ENCODE results near the gene RMRP. TPM values are rescaled to one million over a fixed set of nuclear protein-coding genes. Genes with fewer than 3 reads are reported as not detected.

RMRP gene
- over 10,000 TPM; 12,907 to 15,791 (median 13,372) TPM for total RNA-seq

DNA sequence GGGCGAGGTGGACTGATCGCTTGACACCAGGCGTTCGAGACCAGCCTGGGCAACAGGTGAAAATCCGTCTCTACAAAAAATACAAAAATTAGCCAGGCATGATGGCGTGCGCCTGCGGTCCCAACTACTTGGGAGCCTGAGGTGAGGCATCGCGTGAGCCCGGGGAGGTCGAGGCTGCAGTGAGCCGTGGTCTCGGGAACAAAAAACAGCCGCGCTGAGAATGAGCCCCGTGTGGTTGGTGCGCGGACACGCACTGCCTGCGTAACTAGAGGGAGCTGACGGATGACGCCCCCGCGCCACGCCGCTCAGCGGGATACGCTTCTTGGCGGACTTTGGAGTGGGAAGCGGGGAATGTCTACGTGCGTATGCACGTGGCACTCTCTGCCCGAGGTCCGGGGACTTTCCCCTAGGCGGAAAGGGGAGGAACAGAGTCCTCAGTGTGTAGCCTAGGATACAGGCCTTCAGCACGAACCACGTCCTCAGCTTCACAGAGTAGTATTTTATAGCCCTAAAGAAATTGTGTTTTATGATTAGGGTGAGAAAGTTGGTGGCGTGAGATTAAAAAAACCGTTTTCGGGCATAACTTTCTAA, at the start of gene RMRP:
Gene RMRP, minus strand, starts transcription at position 474 of the 591 bp plus-strand sequence.
- DNase-seq (peak; percentile 92), ATAC-seq (peak; percentile 92 to 94)
- Mint-ChIP-seq H3K27me3 (ENCODE audit: low read depth) (peaks cover 3% of the 10 kb centered on the region), H3K36me3 (ENCODE audit: insufficient read depth) (peaks cover 10% of the 10 kb centered on the region), H3K9me3 (peaks cover 3% of the 10 kb centered on the region), H3K4me1 (ENCODE audit: low read depth) (peaks cover 61% of the 10 kb centered on the region), H3K4me3 (peak within 1 kb of the TSS; percentile 87)

DNA sequence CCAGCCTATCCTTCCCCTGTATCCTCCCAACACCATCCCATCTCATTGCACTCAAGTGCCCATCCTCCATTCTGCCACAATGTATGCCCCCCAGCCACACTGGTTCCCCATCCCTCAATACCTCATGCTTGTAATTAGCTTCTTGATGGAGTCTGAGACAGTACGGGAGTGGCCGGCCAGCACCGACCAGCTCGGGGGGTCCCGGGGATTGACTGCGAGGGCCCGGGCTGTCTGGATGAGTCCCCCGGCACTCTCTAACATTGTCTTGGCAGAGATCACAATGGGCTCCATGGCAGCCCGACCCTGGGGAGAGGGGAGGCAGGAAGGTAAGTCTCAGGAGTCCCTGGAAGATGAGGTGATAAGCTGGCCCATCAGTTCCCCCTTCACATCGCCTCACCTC, 49.1 kb upstream of the RMRP start:
- H3K9me3 Mint-ChIP-seq = no peaks in the 10 kb centered on the region
- H3K27me3 Mint-ChIP-seq (ENCODE audit: low read depth) = no peaks in the 10 kb centered on the region
- ATAC-seq (no peak), DNase-seq (no peak)
- H3K4me1 Mint-ChIP-seq (ENCODE audit: low read depth) = peaks cover 1% of the 10 kb centered on the region
- no peak overlapping the region for H3K4me3 Mint-ChIP-seq
- H3K36me3 Mint-ChIP-seq (ENCODE audit: insufficient read depth) = peaks cover 69% of the 10 kb centered on the region

- H3K9me3 Mint-ChIP-seq = no peaks in the 10 kb centered on the region
Measured at GRCh38 chr9:35705836-35706430, 48.1 kb upstream of the RMRP start.

DNA sequence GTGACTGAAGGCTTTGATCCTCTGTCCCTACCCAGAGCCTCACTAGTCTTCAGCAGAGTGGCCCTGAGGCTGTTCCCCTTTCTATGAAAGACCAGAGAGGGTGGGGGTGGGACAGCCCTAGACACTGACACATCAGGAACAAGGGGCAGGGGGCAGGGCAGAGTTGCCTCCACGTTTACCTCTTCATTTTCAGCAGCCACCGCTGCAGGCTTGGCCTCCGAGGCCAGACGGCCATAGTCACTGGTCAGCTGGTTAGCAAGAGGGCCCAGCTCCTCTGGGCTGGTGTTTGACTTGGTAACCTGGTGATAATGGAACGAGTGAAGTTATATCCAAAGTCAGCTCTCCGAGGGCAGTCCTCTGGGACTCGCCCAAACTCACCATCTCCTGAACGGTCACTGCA, 47.6 kb upstream of the RMRP start:
- no peaks in the 10 kb centered on the region for H3K27me3 Mint-ChIP-seq (ENCODE audit: low read depth)
- ATAC-seq (no peak), DNase-seq (no peak)
- peaks cover 53% of the 10 kb centered on the region for H3K36me3 Mint-ChIP-seq (ENCODE audit: insufficient read depth)
- no peaks in the 10 kb centered on the region for H3K4me1 Mint-ChIP-seq (ENCODE audit: low read depth)
- no peak overlapping the region for H3K4me3 Mint-ChIP-seq
- no peaks in the 10 kb centered on the region for H3K9me3 Mint-ChIP-seq

More at GRCh38 chr9:35705836-35706430, 48.1 kb upstream of the RMRP start:
- Mint-ChIP-seq H3K27me3 (ENCODE audit: low read depth) (no peaks in the 10 kb centered on the region), H3K4me3 (no peak overlapping the region), H3K36me3 (ENCODE audit: insufficient read depth) (peaks cover 59% of the 10 kb centered on the region), H3K4me1 (ENCODE audit: low read depth) (no peaks in the 10 kb centered on the region)
- DNase-seq (no peak), ATAC-seq (no peak)

DNA sequence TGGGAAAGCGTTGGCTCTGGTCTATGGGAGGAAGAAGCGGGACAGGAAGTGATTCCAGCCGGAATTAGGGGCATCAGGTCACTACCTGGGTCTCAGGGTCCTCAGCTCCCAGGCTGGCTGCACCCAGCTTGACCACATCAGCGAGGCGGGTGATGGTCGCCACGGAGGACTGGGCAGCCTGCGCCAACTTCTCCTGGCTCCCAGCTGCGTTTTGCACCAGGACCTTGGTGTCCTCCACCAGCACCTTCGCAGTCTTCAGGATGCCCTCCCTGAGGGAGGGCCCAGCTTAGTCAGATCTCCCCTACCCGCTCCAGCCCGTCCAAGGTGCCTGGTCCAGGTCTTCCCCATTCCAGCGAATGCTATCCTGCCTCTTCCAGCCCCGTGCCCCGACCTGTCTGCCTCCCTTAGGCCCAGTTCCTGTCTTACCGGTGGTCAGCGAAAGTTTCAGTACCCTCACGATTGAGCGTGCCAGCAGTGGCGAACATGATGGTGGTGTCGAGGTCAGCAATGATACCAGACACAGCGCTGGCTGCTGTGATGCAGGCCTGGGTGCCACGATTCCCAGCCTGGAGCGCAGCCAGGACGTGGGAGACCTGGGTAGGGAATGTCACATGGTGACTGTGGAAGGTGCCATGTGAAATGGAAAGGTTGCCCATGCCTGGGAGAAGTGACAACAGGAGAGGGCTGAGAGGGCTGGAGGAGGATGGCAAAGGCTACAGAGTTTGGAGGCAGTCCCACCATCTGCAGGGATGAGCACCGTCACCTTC, 46.3 kb upstream of the RMRP start:
- no peaks in the 10 kb centered on the region for H3K27me3 Mint-ChIP-seq (ENCODE audit: low read depth)
- no peaks in the 10 kb centered on the region for H3K9me3 Mint-ChIP-seq
- DNase-seq = no peak
- H3K36me3 Mint-ChIP-seq (ENCODE audit: insufficient read depth) = peaks cover 48% of the 10 kb centered on the region
- H3K4me1 Mint-ChIP-seq (ENCODE audit: low read depth) = no peaks in the 10 kb centered on the region
- ATAC-seq = no peak
- H3K4me3 Mint-ChIP-seq = no peak overlapping the region

- no peak for ATAC-seq
- Mint-ChIP-seq H3K36me3 (ENCODE audit: insufficient read depth) (peaks cover 43% of the 10 kb centered on the region), H3K27me3 (ENCODE audit: low read depth) (no peaks in the 10 kb centered on the region), H3K9me3 (no peaks in the 10 kb centered on the region), H3K4me3 (no peak overlapping the region), H3K4me1 (ENCODE audit: low read depth) (no peaks in the 10 kb centered on the region)
- no peak for DNase-seq
Measured at GRCh38 chr9:35702696-35703095, 44.9 kb upstream of the RMRP start.

- no peak overlapping the region for H3K4me3 Mint-ChIP-seq
- H3K27me3 Mint-ChIP-seq (ENCODE audit: low read depth) = no peaks in the 10 kb centered on the region
- peaks cover 5% of the 10 kb centered on the region for H3K4me1 Mint-ChIP-seq (ENCODE audit: low read depth)
- peaks cover 41% of the 10 kb centered on the region for H3K36me3 Mint-ChIP-seq (ENCODE audit: insufficient read depth)
- ATAC-seq (no peak), DNase-seq (no peak)
- no peaks in the 10 kb centered on the region for H3K9me3 Mint-ChIP-seq
Measured at GRCh38 chr9:35700942-35701341, 43.1 kb upstream of the RMRP start.

GRCh38 chr9:35700031-35700430, 42.2 kb upstream of the RMRP start:
- no peak for ATAC-seq
- H3K9me3 Mint-ChIP-seq = no peaks in the 10 kb centered on the region

DNA sequence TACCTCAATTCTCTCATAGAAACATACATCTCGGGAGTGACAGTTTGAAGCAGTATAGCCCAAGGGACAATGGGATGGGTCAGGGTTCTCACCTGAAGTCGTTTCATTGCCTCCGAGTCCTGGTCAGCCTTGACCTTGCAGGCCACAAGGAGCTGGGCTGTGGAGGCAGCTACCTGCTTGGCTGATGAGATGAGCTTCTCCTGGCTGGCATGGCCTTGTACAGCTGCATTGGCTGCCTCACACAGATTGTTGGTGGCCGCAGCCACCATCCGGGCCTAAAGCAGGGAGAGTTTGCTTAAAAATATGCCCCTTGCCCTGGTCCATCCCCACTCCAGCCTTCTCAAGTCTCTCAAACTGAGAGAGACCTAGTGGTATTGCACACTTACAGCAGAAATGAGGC, 40.4 kb upstream of the RMRP start:
- H3K27me3 Mint-ChIP-seq (ENCODE audit: low read depth) = no peaks in the 10 kb centered on the region
- H3K36me3 Mint-ChIP-seq (ENCODE audit: insufficient read depth) = peaks cover 22% of the 10 kb centered on the region
- no peak for ATAC-seq
- no peaks in the 10 kb centered on the region for H3K9me3 Mint-ChIP-seq
- no peak overlapping the region for H3K4me3 Mint-ChIP-seq
- no peak for DNase-seq
- H3K4me1 Mint-ChIP-seq (ENCODE audit: low read depth) = peaks cover 5% of the 10 kb centered on the region

More at GRCh38 chr9:35700031-35700430, 42.2 kb upstream of the RMRP start:
- H3K27me3 Mint-ChIP-seq (ENCODE audit: low read depth) = no peaks in the 10 kb centered on the region
- no peak overlapping the region for H3K4me3 Mint-ChIP-seq
- no peak for DNase-seq
- peaks cover 36% of the 10 kb centered on the region for H3K36me3 Mint-ChIP-seq (ENCODE audit: insufficient read depth)
- H3K4me1 Mint-ChIP-seq (ENCODE audit: low read depth) = peaks cover 5% of the 10 kb centered on the region

DNA sequence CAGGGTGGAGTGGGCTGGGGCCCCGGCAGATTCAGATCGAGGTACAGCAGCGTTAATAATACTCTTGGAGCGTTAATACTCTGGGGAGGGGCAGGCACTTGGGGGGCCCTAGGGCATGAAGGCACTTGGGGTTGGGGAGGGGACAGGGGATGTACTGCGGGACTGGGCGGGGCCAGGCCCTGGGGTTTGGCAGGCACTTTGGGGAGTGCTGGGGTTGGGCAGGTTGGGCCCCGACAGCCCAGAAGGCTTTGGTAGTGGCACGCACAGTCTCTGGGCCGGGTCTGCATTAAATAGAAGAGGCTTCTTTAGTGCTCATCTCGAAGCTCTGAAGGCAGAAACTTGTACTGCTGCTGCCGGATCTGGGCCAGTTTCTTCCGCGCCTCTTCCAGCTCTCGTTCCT, 39.7 kb upstream of the RMRP start:
- no peak overlapping the region for H3K4me3 Mint-ChIP-seq
- peaks cover 5% of the 10 kb centered on the region for H3K4me1 Mint-ChIP-seq (ENCODE audit: low read depth)
- DNase-seq = no peak
- no peaks in the 10 kb centered on the region for H3K27me3 Mint-ChIP-seq (ENCODE audit: low read depth)
- ATAC-seq = no peak
- no peaks in the 10 kb centered on the region for H3K9me3 Mint-ChIP-seq
- peaks cover 15% of the 10 kb centered on the region for H3K36me3 Mint-ChIP-seq (ENCODE audit: insufficient read depth)

DNA sequence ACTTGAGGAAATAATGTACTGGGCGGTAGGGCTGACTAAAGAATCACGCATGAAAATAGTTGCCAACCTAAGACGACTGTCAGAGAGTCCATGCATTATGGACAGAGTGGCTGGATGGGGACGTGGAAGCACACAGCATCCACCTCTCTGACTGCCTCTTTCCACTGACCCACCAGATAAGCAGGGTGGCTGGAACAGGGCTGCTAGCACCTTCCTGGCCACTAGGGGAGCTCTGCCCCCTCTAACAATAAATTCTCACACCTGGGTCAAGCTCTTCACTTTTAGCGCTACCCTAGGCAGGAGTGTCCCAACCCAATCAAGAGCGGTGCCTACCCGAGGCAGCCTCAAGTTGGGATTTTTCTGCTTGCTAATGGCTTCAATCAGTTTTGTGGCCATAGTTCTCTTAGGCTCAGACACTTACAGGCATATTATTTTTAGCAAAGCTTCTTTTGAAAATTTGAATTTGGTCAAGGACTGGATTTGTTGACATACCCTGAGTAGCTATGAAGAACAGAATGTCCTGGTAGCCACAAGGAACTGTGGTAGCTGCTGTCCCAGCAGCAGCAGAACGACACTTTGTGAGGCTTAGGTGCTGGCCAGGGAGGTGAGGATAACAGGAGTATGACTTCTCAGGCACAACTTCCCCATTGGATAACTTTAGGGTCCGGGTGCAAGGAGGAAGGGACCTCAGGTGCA, 38.8 kb upstream of the RMRP start:
- Mint-ChIP-seq H3K36me3 (ENCODE audit: insufficient read depth) (peaks cover 15% of the 10 kb centered on the region), H3K4me3 (no peak overlapping the region), H3K4me1 (ENCODE audit: low read depth) (peaks cover 6% of the 10 kb centered on the region), H3K27me3 (ENCODE audit: low read depth) (no peaks in the 10 kb centered on the region), H3K9me3 (no peaks in the 10 kb centered on the region)
- ATAC-seq = peak; percentile 90 to 91
- peak; percentile 48 for DNase-seq

DNA sequence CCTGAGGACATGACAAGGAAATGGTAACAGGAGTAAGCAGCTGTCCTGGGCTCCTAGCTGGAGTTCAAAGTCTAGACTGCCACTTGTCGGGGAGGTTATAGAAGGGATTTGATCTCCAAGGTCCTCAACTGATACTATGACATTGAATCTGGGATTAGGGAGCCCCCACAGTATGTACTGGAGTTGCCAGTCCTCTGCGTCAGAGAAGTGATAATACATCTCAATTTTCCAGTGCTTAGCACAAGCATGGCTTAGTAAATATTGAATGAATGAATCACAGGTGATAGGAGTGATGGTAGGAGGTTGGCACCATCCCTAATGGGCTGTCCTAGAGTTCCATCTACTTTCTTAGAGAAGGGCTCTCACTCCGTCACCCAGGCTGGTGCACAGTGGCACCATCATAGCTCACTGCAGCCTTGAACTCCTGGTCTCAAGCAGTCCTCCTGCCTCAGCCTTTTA, 38.2 kb upstream of the RMRP start:
- ATAC-seq (no peak), DNase-seq (no peak)
- H3K27me3 Mint-ChIP-seq (ENCODE audit: low read depth) = no peaks in the 10 kb centered on the region
- H3K36me3 Mint-ChIP-seq (ENCODE audit: insufficient read depth) = peaks cover 15% of the 10 kb centered on the region
- H3K4me1 Mint-ChIP-seq (ENCODE audit: low read depth) = peaks cover 8% of the 10 kb centered on the region
- no peak overlapping the region for H3K4me3 Mint-ChIP-seq
- no peaks in the 10 kb centered on the region for H3K9me3 Mint-ChIP-seq

DNA sequence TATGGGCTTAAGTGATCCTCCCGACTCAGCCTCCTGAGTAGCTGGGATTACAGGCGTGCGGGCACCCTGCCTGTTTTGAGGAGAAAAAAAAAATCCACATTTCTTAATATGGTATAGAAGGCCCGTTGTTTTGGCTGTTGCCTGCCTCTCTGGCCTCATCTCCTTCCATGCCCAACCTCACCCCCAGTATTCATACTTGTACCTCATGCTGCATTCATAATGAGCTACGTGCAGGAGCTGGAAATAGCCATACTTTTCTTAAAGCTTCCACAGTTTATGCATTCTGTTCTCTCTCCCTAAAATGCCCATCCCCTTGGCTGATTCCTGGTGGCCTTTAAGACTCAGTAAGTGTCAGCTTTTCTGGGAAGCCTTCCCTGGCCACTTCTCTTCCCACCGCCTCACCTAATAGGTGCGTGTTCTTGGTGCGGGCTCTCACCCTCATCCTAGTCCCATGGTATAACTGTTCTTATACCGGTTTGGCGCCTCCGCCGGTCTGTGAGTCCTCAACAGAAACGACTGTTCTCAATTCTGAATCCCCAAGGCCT, 34.0 kb upstream of the RMRP start:
- ATAC-seq (no peak), DNase-seq (no peak)
- H3K27me3 Mint-ChIP-seq (ENCODE audit: low read depth) = no peaks in the 10 kb centered on the region
- H3K9me3 Mint-ChIP-seq = no peaks in the 10 kb centered on the region
- H3K4me3 Mint-ChIP-seq = peak overlapping the region; percentile 81
- H3K36me3 Mint-ChIP-seq (ENCODE audit: insufficient read depth) = peaks cover 5% of the 10 kb centered on the region
- peaks cover 22% of the 10 kb centered on the region for H3K4me1 Mint-ChIP-seq (ENCODE audit: low read depth)

GRCh38 chr9:35691334-35691650, 33.5 kb upstream of the RMRP start:
- Mint-ChIP-seq H3K36me3 (ENCODE audit: insufficient read depth) (no peaks in the 10 kb centered on the region), H3K4me1 (ENCODE audit: low read depth) (peaks cover 20% of the 10 kb centered on the region), H3K9me3 (no peaks in the 10 kb centered on the region), H3K27me3 (ENCODE audit: low read depth) (no peaks in the 10 kb centered on the region), H3K4me3 (peak overlapping the region; percentile 81)
- DNase-seq = no peak
- ATAC-seq = no peak
